Measurements from ENCODE around the gene GNA12.

DNA sequence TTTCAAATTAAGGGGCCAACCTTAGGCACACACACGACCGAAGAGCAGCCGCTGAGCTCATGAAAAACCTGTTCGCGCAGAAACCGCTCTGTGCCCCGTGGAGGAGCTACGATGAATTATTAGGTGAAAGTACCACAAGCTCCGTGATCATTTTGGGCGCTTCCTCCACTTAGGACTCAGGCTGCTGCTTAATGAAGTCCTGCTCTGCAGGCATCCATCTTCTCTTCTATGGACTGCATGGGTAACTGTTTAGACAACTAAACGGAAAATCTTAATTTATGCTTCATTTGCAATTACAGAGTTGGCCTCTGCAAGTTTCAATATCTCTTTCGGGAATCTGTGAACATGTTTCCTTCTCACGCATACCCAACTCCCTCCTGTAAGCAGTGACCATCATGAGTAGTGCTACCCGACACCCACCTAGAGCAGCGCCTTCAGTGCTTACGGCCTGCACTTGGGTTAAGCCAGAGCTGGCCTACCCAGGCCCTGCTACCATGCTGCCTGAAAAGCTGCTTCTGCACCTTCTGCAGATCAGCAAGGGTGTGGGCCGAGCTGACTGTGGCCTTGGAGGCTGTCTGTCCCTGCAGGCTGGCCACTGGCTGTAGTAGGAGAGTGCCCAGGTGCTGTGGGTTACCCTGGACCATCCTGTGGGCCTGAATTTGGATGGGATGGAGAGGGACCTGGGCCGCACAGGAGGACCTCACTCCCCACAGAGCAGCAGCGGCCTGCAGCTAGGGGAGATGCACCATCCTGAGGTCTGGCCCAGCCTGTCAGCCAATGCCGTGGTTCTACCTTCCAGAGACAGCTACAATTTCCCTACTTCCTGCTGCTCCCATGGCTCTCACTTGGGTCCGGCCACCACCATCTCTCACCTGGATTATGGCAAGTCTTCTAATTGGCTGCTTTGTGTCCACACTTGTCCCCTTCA is 36.0 kb downstream of the GNA12 start:
- TF ChIP-seq TAF1 (IDR thresholded peaks at IDR 0.05; ENCODE audit: borderline replicate concordance, insufficient read depth, low read length) (no peak), POLR2AphosphoS5 (IDR thresholded peaks at IDR 0.05; ENCODE audit: low read depth, low read length) (no peak), REST (IDR thresholded peaks at IDR 0.05; ENCODE audit: insufficient read depth in 1 of 2, low read depth in 2 of 2, low read length in 2 of 2) (no peak), SIN3A (IDR thresholded peaks at IDR 0.05; ENCODE audit: borderline replicate concordance, insufficient read depth, low read length) (no peak)

Data from PFSK-1 (cell line).